Measurements from ENCODE around the gene SPPL2A.

SPPL2A gene

GRCh38 chr15:50736823-50737222 is 28.7 kb downstream of the SPPL2A start:
- no peaks in the 10 kb centered on the region for H3K4me1 ChIP-seq (ENCODE audit: insufficient read depth, low read length, poor library complexity, severe bottlenecking)
- no peaks in the 10 kb centered on the region for H3F3A ChIP-seq (ENCODE audit: low read depth)
- H4K20me1 ChIP-seq (ENCODE audit: insufficient read depth, low read length, poor library complexity, severe bottlenecking) = no peaks in the 10 kb centered on the region
- H3K9me2 ChIP-seq (replicated peaks; ENCODE audit: low read depth, low read length) = no peaks in the 10 kb centered on the region
- no peak overlapping the region for H3K4me2 ChIP-seq (ENCODE audit: low read depth, low read length, poor library complexity, severe bottlenecking)
- no peaks in the 10 kb centered on the region for H3K79me2 ChIP-seq (ENCODE audit: insufficient read depth, low read length)
- H3K36me3 ChIP-seq (ENCODE audit: insufficient read depth, low read length) = peaks cover 28% of the 10 kb centered on the region; the same call in 1 of the 2 replicates
- no peaks in the 10 kb centered on the region for H3K9me3 ChIP-seq (ENCODE audit: insufficient read depth, low read depth, low read length)
- H2AFZ ChIP-seq (ENCODE audit: low read length) = no peak overlapping the region
- TF ChIP-seq CTCF (conservative IDR thresholded peaks at IDR 0.05; ENCODE audit: low read length) (no peak), EZH2phosphoT487 (IDR thresholded peaks at IDR 0.05; ENCODE audit: borderline replicate concordance) (no peak)
- no peak overlapping the region for H3K4me3 ChIP-seq (ENCODE audit: low read length, poor library complexity, severe bottlenecking)
- no peaks in the 10 kb centered on the region for H3K27me3 ChIP-seq (ENCODE audit: insufficient read depth, low read length, poor library complexity, severe bottlenecking)
- no peak overlapping the region for H3K9ac ChIP-seq (ENCODE audit: low read depth, low read length, poor library complexity, severe bottlenecking)

GRCh38 chr15:50735156-50735555 is 30.4 kb downstream of the SPPL2A start:
- no peaks in the 10 kb centered on the region for H3K4me1 ChIP-seq (ENCODE audit: insufficient read depth, low read length, poor library complexity, severe bottlenecking)
- peaks cover 30% of the 10 kb centered on the region; the same call in 1 of the 2 replicates for H3K36me3 ChIP-seq (ENCODE audit: insufficient read depth, low read length)
- no peaks in the 10 kb centered on the region for H3K9me3 ChIP-seq (ENCODE audit: insufficient read depth, low read depth, low read length)
- no peaks in the 10 kb centered on the region for H4K20me1 ChIP-seq (ENCODE audit: insufficient read depth, low read length, poor library complexity, severe bottlenecking)
- TF ChIP-seq EZH2phosphoT487 (IDR thresholded peaks at IDR 0.05; ENCODE audit: borderline replicate concordance) = no peak
- no peak for TF ChIP-seq CTCF (conservative IDR thresholded peaks at IDR 0.05; ENCODE audit: low read length)
- H3K4me2 ChIP-seq (ENCODE audit: low read depth, low read length, poor library complexity, severe bottlenecking) = no peak overlapping the region
- no peaks in the 10 kb centered on the region for H3K79me2 ChIP-seq (ENCODE audit: insufficient read depth, low read length)
- H3K9me2 ChIP-seq (replicated peaks; ENCODE audit: low read depth, low read length) = no peaks in the 10 kb centered on the region
- H3K27me3 ChIP-seq (ENCODE audit: insufficient read depth, low read length, poor library complexity, severe bottlenecking) = no peaks in the 10 kb centered on the region
- no peaks in the 10 kb centered on the region for H3F3A ChIP-seq (ENCODE audit: low read depth)
- H3K9ac ChIP-seq (ENCODE audit: low read depth, low read length, poor library complexity, severe bottlenecking) = no peak overlapping the region
- H2AFZ ChIP-seq (ENCODE audit: low read length) = no peak overlapping the region
- no peak overlapping the region for H3K4me3 ChIP-seq (ENCODE audit: low read length, poor library complexity, severe bottlenecking)

- TF ChIP-seq EZH2phosphoT487 (IDR thresholded peaks at IDR 0.05; ENCODE audit: borderline replicate concordance) = no peak
- no peak for TF ChIP-seq CTCF (conservative IDR thresholded peaks at IDR 0.05; ENCODE audit: low read length)
- H3K4me2 ChIP-seq (ENCODE audit: low read depth, low read length, poor library complexity, severe bottlenecking) = no peak overlapping the region
- H2AFZ ChIP-seq (ENCODE audit: low read length) = no peak overlapping the region
- H3K36me3 ChIP-seq (ENCODE audit: insufficient read depth, low read length) = peaks cover 20% of the 10 kb centered on the region; the same call in 1 of the 2 replicates
- H4K20me1 ChIP-seq (ENCODE audit: insufficient read depth, low read length, poor library complexity, severe bottlenecking) = no peaks in the 10 kb centered on the region
- H3K9me3 ChIP-seq (ENCODE audit: insufficient read depth, low read depth, low read length) = no peaks in the 10 kb centered on the region
- no peaks in the 10 kb centered on the region for H3K27me3 ChIP-seq (ENCODE audit: insufficient read depth, low read length, poor library complexity, severe bottlenecking)
- no peaks in the 10 kb centered on the region for H3F3A ChIP-seq (ENCODE audit: low read depth)
- no peak overlapping the region for H3K9ac ChIP-seq (ENCODE audit: low read depth, low read length, poor library complexity, severe bottlenecking)
- H3K79me2 ChIP-seq (ENCODE audit: insufficient read depth, low read length) = no peaks in the 10 kb centered on the region
- no peaks in the 10 kb centered on the region for H3K4me1 ChIP-seq (ENCODE audit: insufficient read depth, low read length, poor library complexity, severe bottlenecking)
- H3K9me2 ChIP-seq (replicated peaks; ENCODE audit: low read depth, low read length) = no peaks in the 10 kb centered on the region
- H3K4me3 ChIP-seq (ENCODE audit: low read length, poor library complexity, severe bottlenecking) = no peak overlapping the region
These were observed 39.2 kb downstream of the SPPL2A start for GRCh38 chr15:50726315-50726714.
